CMK (cell line): ENCODE results near the gene DNAJC1.
"Not testable (repeated sequence)": the region's sequence is repeated elsewhere in the genome, so short reads cannot be mapped to it uniquely, and the experiment has no call there.

Experiments used
- DNase-seq: peaks from one replicate; pipeline ENCODE4 v3.0.0-alpha.2; 2010; ENCODE audit warnings: low read depth

The DNAJC1 gene

GRCh38 chr10:21726601-21727225, 276.8 kb downstream of the DNAJC1 start:
- DNase-seq, result no peak

- peak; percentile 80 for DNase-seq
Observed at GRCh38 chr10:21724687-21725367, 278.7 kb downstream of the DNAJC1 start.

- DNase-seq, result no peak
Observed at GRCh38 chr10:21724020-21724589, 279.4 kb downstream of the DNAJC1 start.

DNA sequence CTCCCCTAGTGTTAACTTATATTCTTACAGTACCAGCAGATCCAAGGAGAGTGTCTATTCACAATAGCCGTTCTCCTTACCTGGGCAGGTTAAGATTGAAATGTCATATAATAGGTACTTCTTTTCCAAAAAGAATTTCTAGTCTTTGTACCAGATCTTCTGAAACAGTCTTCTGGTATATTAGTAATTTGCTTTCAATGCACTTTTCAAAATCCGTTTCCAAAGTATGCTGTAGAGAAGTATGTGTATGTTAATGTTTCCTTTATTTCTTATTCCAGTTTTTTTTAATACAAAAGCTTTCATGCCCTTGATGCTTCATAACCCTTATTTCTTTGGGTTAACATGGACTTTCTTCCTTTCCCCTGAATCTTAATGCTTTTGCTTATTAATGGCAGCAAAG, 281.3 kb downstream of the DNAJC1 start:
- no peak for DNase-seq

DNA sequence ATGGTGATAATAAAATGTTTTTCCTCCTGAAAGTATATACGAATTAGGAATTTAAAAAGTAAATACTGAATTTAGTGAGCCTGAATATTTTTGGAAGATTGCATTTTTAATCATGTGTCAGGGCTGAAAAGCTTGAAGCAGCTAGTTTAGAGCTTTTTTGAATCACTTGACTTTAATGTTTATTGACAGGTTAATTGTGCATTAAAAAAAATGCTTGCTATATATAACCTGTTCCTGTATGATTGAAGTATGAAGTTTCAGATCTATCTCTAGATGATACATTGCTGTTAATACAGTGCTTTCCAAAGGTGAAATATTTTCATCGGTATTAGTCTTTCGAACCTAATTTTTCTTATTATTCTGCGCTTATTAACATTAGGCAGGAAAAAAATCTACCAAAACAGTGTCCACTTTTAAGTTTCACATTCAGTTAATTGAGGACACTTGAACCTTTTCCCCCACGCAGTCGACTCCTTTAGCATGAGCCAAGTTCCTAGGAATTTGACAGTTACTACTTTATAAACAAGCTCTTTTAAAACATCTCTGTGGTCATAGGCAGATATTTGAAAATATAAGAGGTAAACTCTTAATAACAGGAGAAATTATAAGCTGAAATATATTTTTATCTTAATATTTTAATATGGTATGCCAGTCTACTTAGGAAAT, 282.4 kb downstream of the DNAJC1 start:
- no peak for DNase-seq

DNA sequence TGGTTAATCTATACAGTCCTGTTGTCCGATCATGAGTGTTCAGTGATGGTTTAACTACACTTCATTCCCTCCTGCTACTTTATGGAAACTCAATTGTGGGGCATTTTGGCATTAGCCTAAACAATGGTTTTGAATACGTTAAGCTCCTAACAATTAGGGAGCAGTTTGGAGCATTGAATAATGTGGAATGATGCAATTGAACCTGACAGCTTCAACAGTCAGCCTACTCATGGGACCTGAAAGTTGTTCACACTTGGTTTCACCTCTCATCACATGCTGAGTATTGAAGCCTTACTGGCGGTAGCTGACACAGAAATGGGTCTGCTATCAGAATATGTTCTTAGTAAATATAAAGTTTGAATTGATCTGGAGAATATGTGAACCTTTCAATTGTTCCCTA, 283.4 kb downstream of the DNAJC1 start:
- no peak for DNase-seq

- no peak for DNase-seq
Observed at GRCh38 chr10:21719502-21719901, 284.0 kb downstream of the DNAJC1 start.

DNA sequence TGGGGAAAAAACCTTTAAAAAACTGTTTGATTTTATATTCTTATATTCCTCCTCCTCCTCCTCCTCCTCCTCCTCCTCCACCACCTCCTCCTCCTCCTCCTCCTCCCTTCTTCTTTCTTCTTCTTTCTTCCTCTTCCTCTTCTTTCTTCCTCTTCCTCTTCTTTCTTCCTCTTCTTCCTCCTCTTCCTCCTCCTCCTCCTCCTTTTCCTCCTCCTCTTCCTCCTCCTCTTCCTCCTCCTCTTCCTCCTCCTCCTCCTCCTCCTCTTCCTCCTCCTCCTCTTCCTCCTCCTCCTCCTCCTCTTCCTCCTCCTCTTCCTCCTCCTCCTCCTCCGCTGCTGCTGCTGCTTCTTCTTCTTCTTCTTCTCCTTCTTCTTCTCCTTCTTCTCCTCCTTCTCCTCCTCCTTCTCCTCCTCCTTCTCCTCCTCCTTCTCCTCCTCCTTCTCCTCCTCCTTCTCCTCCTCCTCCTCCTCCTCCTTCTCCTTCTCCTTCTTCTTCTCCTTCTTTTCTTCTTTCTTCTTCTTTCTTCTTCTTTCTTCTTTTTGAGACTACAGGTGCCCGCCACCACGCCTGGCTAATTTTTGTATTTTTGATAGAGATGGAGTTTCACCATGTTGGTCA, 286.0 kb downstream of the DNAJC1 start:
- DNase-seq, result not testable (repeated sequence)

- no peak for DNase-seq
Observed at GRCh38 chr10:21715531-21716195, 287.9 kb downstream of the DNAJC1 start.

- no peak for DNase-seq
Observed at GRCh38 chr10:21712975-21713374, 290.6 kb downstream of the DNAJC1 start.

- no peak for DNase-seq
Observed at GRCh38 chr10:21707498-21707897, 296.0 kb downstream of the DNAJC1 start.
